K562 (cell line): Measurements from ENCODE around the gene SPSB1. TPM values are rescaled to one million over a fixed set of nuclear protein-coding genes. Genes with fewer than 3 reads are reported as not detected.

Experiments used
- ATAC-seq: fragments of 200-7000 bp; cut with Tn5 transposase; 3 replicates; pipeline ENCODE4 v1.9.1; 2020; ENCODE audit warnings: moderate library complexity
- BruUV-seq: library from RNA; stranded (reverse); fragments of 400-500 nt; replicated peaks from 2 replicates; lab custom pipeline; 2021; lab: Mats Ljungman, UMichigan
- CTCF ChIA-PET: fragments of 300-600 bp; formaldehyde crosslinking; extraction: SDS; loops from one replicate; lab custom pipeline; 2021; ENCODE audit warnings: low intra/inter-chr PET ratio; lab: Yijun Ruan, JAX
- POLR2A ChIA-PET: fragments of 300-600, 350-650 bp; sonication (Branson Sonifier 250); formaldehyde crosslinking; extraction: SDS; loops from one replicate; lab custom pipeline; 2021; ENCODE audit warnings: antibody characterized with exemption, inconsistent platforms; lab: Yijun Ruan, JAX
- DNase-seq, 4 experiments: peaks; one replicate each; pipeline versions ENCODE4 v3.0.0 to v3.0.0-alpha.2; 2011 to 2018; ENCODE audit warnings: low spot score in 3 of 4, mixed read lengths in 3 of 4; ENCODE audit errors: extremely low read depth in 1 of 4
- FAIRE-seq: peaks from 2 replicates; lab custom pipeline; 2011; peaks lifted over from hg19 to GRCh38; lab: Jason Lieb, UNC
- H2AFZ ChIP-seq: 2 replicates; pipeline ENCODE4 v1.6.0; 2011; ENCODE audit warnings: low read depth, low read length, control low read depth, inconsistent platforms
- H3K27ac ChIP-seq: fragments of 200-600 bp; 3 replicates; pipeline ENCODE4 v1.8.0; 2011; ENCODE audit warnings: low read depth, mild to moderate bottlenecking, control low read depth, inconsistent platforms, low read length, moderate library complexity, mixed read lengths; ENCODE audit errors: extremely low read depth
- H3K27me3 ChIP-seq, 2 experiments: fragments of 300-600 bp in 1 of 2; 2 replicates in 1 of 2; 3 replicates in 1 of 2; pipeline versions ENCODE4 v1.6.0 to v1.8.0; 2011; ENCODE audit warnings: inconsistent platforms in 2 of 2, low read length in 2 of 2, mild to moderate bottlenecking in 1 of 2, mixed read lengths in 1 of 2, moderate library complexity in 1 of 2; ENCODE audit not compliant: control insufficient read depth in 2 of 2, insufficient read depth in 2 of 2
- H3K36me3 ChIP-seq: fragments of 300-600 bp; 3 replicates; pipeline ENCODE4 v1.8.0; 2011; ENCODE audit warnings: mild to moderate bottlenecking, low read length, inconsistent platforms; ENCODE audit not compliant: control insufficient read depth, insufficient read depth
- H3K4me1 ChIP-seq, 2 experiments: fragments of 200-600 bp in 1 of 2; replicated peaks in 1 of 2; 2 replicates in 1 of 2; 3 replicates in 1 of 2; pipeline versions ENCODE4 v1.5.1 to v1.8.0; 2011; ENCODE audit warnings: inconsistent platforms in 2 of 2, low read length in 2 of 2, mild to moderate bottlenecking in 1 of 2, mixed read lengths in 1 of 2, moderate library complexity in 1 of 2; ENCODE audit not compliant: control insufficient read depth in 2 of 2, insufficient read depth in 2 of 2
- H3K4me2 ChIP-seq: 2 replicates; pipeline ENCODE4 v1.6.1; 2011; ENCODE audit warnings: low read length, control low read depth, inconsistent platforms, mixed read lengths; ENCODE audit not compliant: insufficient read depth
- H3K4me3 ChIP-seq: fragments of 200-600 bp; sonication (generic), shearing (Covaris generic); 2 replicates; pipeline ENCODE4 v1.5.1; 2016; ENCODE audit warnings: control low read depth, inconsistent platforms
- H3K79me2 ChIP-seq: fragments of 200-600 bp; 3 replicates; pipeline ENCODE4 v1.8.0; 2011; ENCODE audit warnings: low read length, inconsistent platforms; ENCODE audit not compliant: control insufficient read depth, insufficient read depth
- H3K9ac ChIP-seq, 2 experiments: 2 replicates each; pipeline versions ENCODE4 v1.6.0 to v1.6.1; 2011; ENCODE audit warnings: low read depth in 2 of 2, low read length in 2 of 2, control low read depth in 1 of 2, inconsistent platforms in 1 of 2, mild to moderate bottlenecking in 1 of 2, mixed read lengths in 1 of 2; ENCODE audit not compliant: insufficient read depth in 1 of 2
- H3K9me1 ChIP-seq: one replicate; pipeline ENCODE4 v1.6.0; 2011; ENCODE audit warnings: inconsistent platforms, mild to moderate bottlenecking, low read length, moderate library complexity; ENCODE audit not compliant: control insufficient read depth, insufficient read depth
- H3K9me3 ChIP-seq: replicated peaks from 2 replicates; pipeline ENCODE4 v1.5.1; 2011; ENCODE audit warnings: low read depth, low read length, inconsistent platforms; ENCODE audit not compliant: control insufficient read depth, insufficient read depth
- H4K20me1 ChIP-seq: replicated peaks from 2 replicates; pipeline ENCODE4 v1.6.1; 2011; ENCODE audit warnings: low read length, inconsistent platforms, mixed read lengths; ENCODE audit not compliant: control insufficient read depth, insufficient read depth
- GATAD2B ChIP-seq: fragments of 450-650 bp; IDR thresholded peaks from 2 replicates; pipeline ENCODE4 v1.6.1; 2017; ENCODE audit warnings: mild to moderate bottlenecking, borderline replicate concordance
- THRAP3 ChIP-seq: fragments of 450-650 bp; IDR thresholded peaks from 2 replicates; pipeline ENCODE4 v1.6.1; 2016; ENCODE audit warnings: mild to moderate bottlenecking, inconsistent platforms, borderline replicate concordance
- ZNF445 ChIP-seq: fragments of 250-450 bp; sonication (Bioruptor Pico); IDR thresholded peaks from 2 replicates; pipeline ENCODE4 v1.4.0; 2020; ENCODE audit warnings: low read depth, mild to moderate bottlenecking, moderate library complexity
- WGBS: fragments of 100-300 bp; shearing (Covaris generic); methylation state at CpG from one replicate; pipeline ENCODE4 v1.1.6; 2016; ENCODE audit warnings: low coverage, mixed read lengths; ENCODE audit not compliant: insufficient coverage; ENCODE audit errors: missing lambda C conversion rate; 5-methylcytosine and 5-hydroxymethylcytosine counted together
- in situ Hi-C: fragments of 300-500 bp; cut with MboI; formaldehyde crosslinking; loops from 4 replicates; pipeline ENCODE4 v1.15.0; 2018; ENCODE audit warnings: inconsistent platforms, mixed read lengths
- intact Hi-C: fragments of 100-400 bp; cut with micrococcal nuclease; formaldehyde crosslinking; loops from 2 replicates; pipeline ENCODE4 v1.14.2; 2022
- polyA plus RNA-seq, 8 experiments: library from polyadenylated mRNA; depleted of rRNA in 4 of 8; stranded (reverse) in 5 of 8; unstranded in 3 of 8; fragments of >200 nt; fragmentation: Nextera tagmentation in 2 of 8; fragmentation: Illumina TruSeq in 1 of 8; extraction: Ambion mirVana in 2 of 8; extraction: Trizol in 1 of 8; gene quantifications; 2 replicates each; pipeline versions ENCODE4 v1.2.1 to v1.2.3, GENCODE V29; 2011 to 2014; ENCODE audit warnings: inconsistent platforms in 1 of 8, missing spikeins in 1 of 8
- total RNA-seq, 7 experiments: library from RNA; depleted of rRNA in 6 of 7; stranded (reverse); fragments of >200 nt in 6 of 7; fragmentation: Illumina TruSeq in 2 of 7; extraction: Trizol in 2 of 7; gene quantifications; 2 replicates each; pipeline versions ENCODE4 v1.2.1 to v1.2.3, GENCODE V29; 2011 to 2021; ENCODE audit warnings: low replicate concordance in 1 of 7

Gene SPSB1
- total and polyA plus RNA-seq, 9 of the 15 experiments (the other 6 are each of a cell fraction or from before 2014, with no cell fraction given) = 0.06 to 0.35 (median 0.14) TPM; not detected in 6

DNA sequence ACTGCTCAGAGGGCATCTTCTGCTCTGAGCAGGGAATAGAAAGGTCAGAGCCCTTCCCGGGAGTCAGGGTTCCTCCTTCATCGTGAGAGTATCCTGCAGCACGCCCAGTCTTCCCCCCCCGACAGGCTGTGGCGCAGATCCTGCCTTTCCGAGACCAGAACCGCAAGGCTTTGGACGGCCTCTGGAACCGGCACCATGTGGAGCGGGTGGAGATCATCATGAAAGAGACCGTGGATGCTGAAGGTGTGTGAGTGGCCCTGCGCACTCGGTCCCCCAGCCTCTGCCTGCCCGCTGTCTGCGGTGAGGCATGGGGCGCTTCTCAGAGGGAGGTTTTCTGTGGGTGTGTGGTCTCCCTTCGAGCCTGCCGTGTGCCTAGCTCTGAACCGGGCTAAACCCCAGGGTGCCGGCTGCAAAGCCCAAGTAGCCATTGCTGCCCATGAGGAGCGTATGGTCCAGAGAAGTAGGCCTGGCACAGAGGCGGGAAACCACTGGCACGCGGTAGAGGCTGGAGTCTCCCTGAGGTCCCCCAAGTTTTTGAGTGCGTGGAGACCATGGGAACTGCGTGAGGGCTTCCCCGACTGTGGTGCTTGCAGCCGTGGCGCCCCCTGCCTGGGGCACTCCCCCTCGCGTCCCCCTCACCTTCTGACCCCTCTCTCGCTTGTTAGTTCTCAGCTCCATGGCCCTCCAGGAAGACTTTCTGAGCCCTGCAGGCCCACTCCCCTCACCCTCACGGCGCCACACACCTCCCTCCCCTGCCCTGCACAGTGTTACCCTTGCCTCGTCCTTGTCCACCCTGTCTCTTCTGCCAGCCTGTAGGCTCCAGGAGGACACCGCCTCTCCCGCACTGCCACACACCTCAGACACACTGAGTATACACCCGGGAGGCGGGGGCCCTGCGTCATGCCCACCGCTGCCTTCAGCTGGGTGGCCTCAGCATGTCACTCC, 45.6 kb upstream of the SPSB1 start (continued):
- TF ChIP-seq ZNF445 (CRISPR knock-in tag) = no peak
- no peak for TF ChIP-seq GATAD2B

DNA sequence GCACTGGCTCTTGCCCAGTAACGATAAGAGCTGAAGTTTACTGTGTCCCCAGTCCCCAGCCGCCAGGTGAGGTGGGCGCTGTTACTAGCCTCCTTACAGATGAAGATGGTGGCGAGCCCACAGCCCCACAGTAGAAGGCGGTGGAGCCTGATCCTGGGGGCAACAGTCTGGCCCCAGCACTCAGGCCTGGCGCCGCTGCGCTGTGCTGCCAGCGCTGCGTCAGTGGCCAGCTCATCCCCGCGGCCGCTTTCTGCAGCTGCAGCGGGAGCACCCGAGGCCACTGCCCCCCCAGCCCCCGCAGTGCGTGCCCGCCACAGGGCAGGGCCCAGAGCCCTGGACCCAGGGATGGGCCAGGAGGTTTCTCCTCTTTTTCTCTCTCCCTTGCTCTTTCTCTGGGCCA, 44.8 kb upstream of the SPSB1 start:
- H3K36me3 ChIP-seq = no peaks in the 10 kb centered on the region
- intact Hi-C loops (no loop called here), in situ Hi-C loops (no loop called here)
- H3K27ac ChIP-seq = no peak overlapping the region
- peaks cover 13 to 76% of the 10 kb centered on the region in 2 experiments; a peak in 4 of 5 replicates for H3K27me3 ChIP-seq
- no peaks in the 10 kb centered on the region for H3K9me1 ChIP-seq
- no peaks in the 10 kb centered on the region for H3K79me2 ChIP-seq
- ChIA-PET POLR2A (interaction anchor here (0.6 to 3.3 kb wide), 4 partner anchors 9 to 293 kb away, joined by 3 to 11 read pairs (median 4); no protein-coding TSS in a partner anchor), CTCF (no interaction called here)
- no peak for TF ChIP-seq THRAP3
- no peak overlapping the region for H3K9ac ChIP-seq
- no peak for DNase-seq
- no peak for ATAC-seq
- no peak overlapping the region for H3K4me3 ChIP-seq
- no TSS peak for BruUV-seq
- WGBS = 22% methylated on average over 17 of the region's 18 CpGs
- H3K9me3 ChIP-seq = no peaks in the 10 kb centered on the region
- H4K20me1 ChIP-seq = peaks cover 28% of the 10 kb centered on the region; the same call in 1 of the 2 replicates
- FAIRE-seq = no peak
- no peak overlapping the region for H2AFZ ChIP-seq
- peaks cover 0 to 21% of the 10 kb centered on the region in 2 experiments; a peak in 1 of 5 replicates for H3K4me1 ChIP-seq
- no peak overlapping the region for H3K4me2 ChIP-seq
